NCI-H446 (cell line): Measurements from ENCODE around the gene SLC19A1.

Experiments used
- DNase-seq, 2 experiments: peaks; one replicate each; lab custom pipeline; 2025; lab: John Stamatoyannopoulos, UW

SLC19A1 gene

GRCh38 chr21:45558044-45558721, 15.9 kb upstream of the SLC19A1 start:
- DNase-seq = no peak

GRCh38 chr21:45557616-45558043, 15.4 kb upstream of the SLC19A1 start:
- no peak for DNase-seq

GRCh38 chr21:45556645-45557615, 14.7 kb upstream of the SLC19A1 start:
- DNase-seq = no peak

- DNase-seq = no peak
Measured at GRCh38 chr21:45556302-45556644, 14.0 kb upstream of the SLC19A1 start.

- DNase-seq = peak in 1 of 2 experiments; percentile 22
Measured at GRCh38 chr21:45555557-45556301, 13.5 kb upstream of the SLC19A1 start.

GRCh38 chr21:45555251-45555556, 13.0 kb upstream of the SLC19A1 start:
- no peak for DNase-seq

- DNase-seq = peak; percentile 27 to 76
Measured at GRCh38 chr21:45554477-45555175, 12.4 kb upstream of the SLC19A1 start.

GRCh38 chr21:45552696-45553391, 10.6 kb upstream of the SLC19A1 start:
- no peak for DNase-seq

- no peak for DNase-seq
Measured at GRCh38 chr21:45551783-45552695, 9.8 kb upstream of the SLC19A1 start.

GRCh38 chr21:45551316-45551715, 9.1 kb upstream of the SLC19A1 start:
- DNase-seq = no peak

GRCh38 chr21:45550522-45551210, 8.4 kb upstream of the SLC19A1 start:
- DNase-seq = no peak

GRCh38 chr21:45549626-45550463, 7.6 kb upstream of the SLC19A1 start:
- DNase-seq = no peak

GRCh38 chr21:45548711-45549491, 6.7 kb upstream of the SLC19A1 start:
- no peak for DNase-seq

GRCh38 chr21:45547545-45547900, 5.3 kb upstream of the SLC19A1 start:
- DNase-seq = no peak

- DNase-seq = no peak
Measured at GRCh38 chr21:45546636-45547544, 4.7 kb upstream of the SLC19A1 start.

GRCh38 chr21:45545691-45546531, 3.7 kb upstream of the SLC19A1 start:
- no peak for DNase-seq
